Measurements from ENCODE around the gene CA6. TPM values are rescaled to one million over a fixed set of nuclear protein-coding genes. Genes with fewer than 3 reads are reported as not detected.

The CA6 gene
- total RNA-seq, 2 donors from 2014 or later, result not detected

DNA sequence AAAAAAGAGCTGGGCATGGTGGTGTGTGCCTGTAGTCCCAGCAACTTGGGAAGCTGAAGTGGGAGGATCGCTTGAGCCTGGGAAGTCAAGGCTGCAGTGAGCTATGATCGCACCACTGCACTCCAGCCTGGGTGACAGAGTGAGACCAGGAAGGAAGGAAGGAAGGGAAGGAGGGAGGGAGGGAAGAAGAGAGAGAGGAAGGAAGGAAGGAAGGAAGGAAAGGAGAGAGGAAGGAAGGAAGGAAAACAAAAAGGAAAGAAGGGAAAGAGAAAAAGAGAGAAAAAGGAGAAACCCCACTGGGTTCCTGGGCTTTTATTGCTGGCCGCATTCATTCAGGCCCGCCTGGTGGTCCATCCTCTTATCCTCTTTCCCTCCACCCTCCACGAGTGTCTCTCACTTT, 70.8 kb downstream of the CA6 start:
- no peak for TF ChIP-seq CTCF (conservative IDR thresholded peaks at IDR 0.05)
- Histone ChIP-seq H3K9ac (ENCODE audit: extremely low read depth, low read length, poor library complexity, severe bottlenecking) (no peak overlapping the region), H3K4me3 (ENCODE audit: low read length) (no peak overlapping the region), H3K27ac (ENCODE audit: low read depth, low read length) (no peak overlapping the region), H3K9me3 (ENCODE audit: control insufficient read depth, low read length) (no peaks in the 10 kb centered on the region), H3K27me3 (ENCODE audit: control insufficient read depth, insufficient read depth, low read length, poor library complexity, severe bottlenecking) (no peaks in the 10 kb centered on the region), H3K36me3 (ENCODE audit: control insufficient read depth, insufficient read depth, low read length) (no peaks in the 10 kb centered on the region), H3K4me1 (ENCODE audit: control insufficient read depth, insufficient read depth, low read length) (no peaks in the 10 kb centered on the region)
- Mint-ChIP-seq H3K27me3 (ENCODE audit: insufficient read depth) (no peaks in the 10 kb centered on the region), H3K9me3 (no peaks in the 10 kb centered on the region), H3K4me1 (no peaks in the 10 kb centered on the region), H3K27ac (no peak overlapping the region), H3K36me3 (ENCODE audit: low read depth) (no peaks in the 10 kb centered on the region), H3K4me3 (no peak overlapping the region)
- no peak for DNase-seq
- 84 to 88% methylated on average over 5 of the region's 5 CpGs for WGBS, 2 experiments (ENCODE audit: insufficient coverage in 1 of 2, insufficient read length in 1 of 2)

DNA sequence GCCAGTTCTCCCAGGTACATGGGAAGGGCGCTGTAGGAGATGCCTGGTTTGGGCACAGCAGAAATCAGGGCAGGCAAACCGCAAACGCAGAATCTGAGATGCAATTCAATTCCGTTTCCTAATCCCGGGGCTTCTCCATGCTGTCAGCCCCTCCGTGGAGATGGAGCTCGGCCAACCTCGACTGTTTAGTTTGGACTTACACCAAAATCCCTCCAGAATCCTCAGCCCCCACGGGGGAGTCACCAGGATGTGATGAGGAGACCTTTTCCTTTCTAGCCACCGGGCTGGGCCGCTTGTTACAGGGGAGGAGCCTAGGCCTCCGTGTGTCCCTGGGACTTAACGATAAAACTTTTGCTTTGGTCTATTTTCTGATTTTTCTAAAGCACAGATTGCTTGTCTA, 72.7 kb downstream of the CA6 start:
- H3K27ac ChIP-seq (ENCODE audit: low read depth, low read length), result no peak overlapping the region
- H3K36me3 ChIP-seq (ENCODE audit: control insufficient read depth, insufficient read depth, low read length), result no peaks in the 10 kb centered on the region
- no peak overlapping the region for H3K27ac Mint-ChIP-seq
- no peaks in the 10 kb centered on the region for H3K36me3 Mint-ChIP-seq (ENCODE audit: low read depth)
- H3K9me3 Mint-ChIP-seq, result no peaks in the 10 kb centered on the region
- no peaks in the 10 kb centered on the region for H3K27me3 Mint-ChIP-seq (ENCODE audit: insufficient read depth)
- H3K9me3 ChIP-seq (ENCODE audit: control insufficient read depth, low read length), result no peaks in the 10 kb centered on the region
- no peak for TF ChIP-seq CTCF (conservative IDR thresholded peaks at IDR 0.05)
- H3K27me3 ChIP-seq (ENCODE audit: control insufficient read depth, insufficient read depth, low read length, poor library complexity, severe bottlenecking), result no peaks in the 10 kb centered on the region
- H3K4me1 Mint-ChIP-seq, result no peaks in the 10 kb centered on the region
- H3K9ac ChIP-seq (ENCODE audit: extremely low read depth, low read length, poor library complexity, severe bottlenecking), result no peak overlapping the region
- no peak overlapping the region for H3K4me3 Mint-ChIP-seq
- no peak for DNase-seq
- H3K4me1 ChIP-seq (ENCODE audit: control insufficient read depth, insufficient read depth, low read length), result no peaks in the 10 kb centered on the region
- no peak overlapping the region for H3K4me3 ChIP-seq (ENCODE audit: low read length)
- 89 to 90% methylated on average over 8 to 13 of the region's 13 CpGs for WGBS, 2 experiments (ENCODE audit: insufficient coverage in 1 of 2, insufficient read length in 1 of 2)

- H3K27me3 Mint-ChIP-seq (ENCODE audit: insufficient read depth), result no peaks in the 10 kb centered on the region
- H3K4me3 ChIP-seq (ENCODE audit: low read length), result no peak overlapping the region
- WGBS, 2 experiments (ENCODE audit: insufficient coverage in 1 of 2, insufficient read length in 1 of 2), result 87 to 100% methylated on average over 1 to 4 of the region's 4 CpGs
- no peak overlapping the region for H3K27ac ChIP-seq (ENCODE audit: low read depth, low read length)
- TF ChIP-seq CTCF (conservative IDR thresholded peaks at IDR 0.05), result no peak
- H3K4me3 Mint-ChIP-seq, result no peak overlapping the region
- H3K9ac ChIP-seq (ENCODE audit: extremely low read depth, low read length, poor library complexity, severe bottlenecking), result no peak overlapping the region
- no peaks in the 10 kb centered on the region for H3K9me3 ChIP-seq (ENCODE audit: control insufficient read depth, low read length)
- no peaks in the 10 kb centered on the region for H3K4me1 ChIP-seq (ENCODE audit: control insufficient read depth, insufficient read depth, low read length)
- H3K36me3 ChIP-seq (ENCODE audit: control insufficient read depth, insufficient read depth, low read length), result no peaks in the 10 kb centered on the region
- H3K27me3 ChIP-seq (ENCODE audit: control insufficient read depth, insufficient read depth, low read length, poor library complexity, severe bottlenecking), result no peaks in the 10 kb centered on the region
- H3K4me1 Mint-ChIP-seq, result no peaks in the 10 kb centered on the region
- H3K36me3 Mint-ChIP-seq (ENCODE audit: low read depth), result no peaks in the 10 kb centered on the region
- DNase-seq, result no peak
- no peaks in the 10 kb centered on the region for H3K9me3 Mint-ChIP-seq
- no peak overlapping the region for H3K27ac Mint-ChIP-seq
Observed at GRCh38 chr1:9019896-9020295, 74.2 kb downstream of the CA6 start.

Data from endodermal cell (in vitro differentiated cells).